ENCODE data around the gene WNT9A.
"Not testable (repeated sequence)": the region's sequence is repeated elsewhere in the genome, so short reads cannot be mapped to it uniquely, and the experiment has no call there.

WNT9A gene

GRCh38 chr1:227947676-227948492, at the start of gene WNT9A:
WNT9A (minus strand) TSS chr1:227947932; CDS start chr1:227947887, 45 bp downstream.
- DNase-seq (ENCODE audit: low read depth), result no peak

GRCh38 chr1:227996187-227996950, 48.6 kb upstream of the WNT9A start:
- DNase-seq (ENCODE audit: low read depth), result no peak

- no peak for DNase-seq (ENCODE audit: low read depth)
These were observed 47.0 kb upstream of the WNT9A start for GRCh38 chr1:227994632-227995300.

- DNase-seq (ENCODE audit: low read depth), result no peak
These were observed 39.4 kb upstream of the WNT9A start for GRCh38 chr1:227987181-227987580.

- DNase-seq (ENCODE audit: low read depth), result not testable (repeated sequence)
These were observed 28.0 kb upstream of the WNT9A start for GRCh38 chr1:227975583-227976283.

- not testable (repeated sequence) for DNase-seq (ENCODE audit: low read depth)
These were observed 26.1 kb upstream of the WNT9A start for GRCh38 chr1:227973724-227974288.

- not testable (repeated sequence) for DNase-seq (ENCODE audit: low read depth)
These were observed 25.2 kb upstream of the WNT9A start for GRCh38 chr1:227972843-227973374.

GRCh38 chr1:227972283-227972679, 24.5 kb upstream of the WNT9A start:
- not testable (repeated sequence) for DNase-seq (ENCODE audit: low read depth)

- DNase-seq (ENCODE audit: low read depth), result not testable (repeated sequence)
These were observed 24.0 kb upstream of the WNT9A start for GRCh38 chr1:227971643-227972282.

GRCh38 chr1:227971216-227971615, 23.5 kb upstream of the WNT9A start:
- not testable (repeated sequence) for DNase-seq (ENCODE audit: low read depth)

- not testable (repeated sequence) for DNase-seq (ENCODE audit: low read depth)
These were observed 22.6 kb upstream of the WNT9A start for GRCh38 chr1:227970076-227970995.

- DNase-seq (ENCODE audit: low read depth), result not testable (repeated sequence)
These were observed 20.1 kb upstream of the WNT9A start for GRCh38 chr1:227967815-227968214.

- DNase-seq (ENCODE audit: low read depth), result not testable (repeated sequence)
These were observed 19.0 kb upstream of the WNT9A start for GRCh38 chr1:227966733-227967132.

GRCh38 chr1:227961651-227962466, 14.1 kb upstream of the WNT9A start:
- no peak for DNase-seq (ENCODE audit: low read depth)

- DNase-seq (ENCODE audit: low read depth), result no peak
These were observed 11.7 kb upstream of the WNT9A start for GRCh38 chr1:227959325-227959860.

GRCh38 chr1:227958617-227959324, 11.0 kb upstream of the WNT9A start:
- DNase-seq (ENCODE audit: low read depth), result no peak

- no peak for DNase-seq (ENCODE audit: low read depth)
These were observed 8.1 kb upstream of the WNT9A start for GRCh38 chr1:227955808-227956207.

Data from activated gamma-delta T cell treated with anti-CD3 and anti-CD28 coated beads, Interleukin-2, amount 50 U/mL, for 16 hours (primary cell).